BLaER1 treated with 17β-estradiol and CSF1 and Interleukin-3, amounts not matched to agents 10 nM and 100 nM (cell line): ENCODE measurements around the gene ANKRD22.
A peak's percentile ranks its signal among the peaks of the same experiment; 100 is the strongest.

Source experiments
- H3K27ac ChIP-seq, 11 experiments: shearing (Covaris generic); formaldehyde crosslinking; 2 replicates each; pipeline ENCODE4 v1.8.1; 2022
- H3K27me3 ChIP-seq, 11 experiments: shearing (Covaris generic); formaldehyde crosslinking; 2 replicates each; pipeline ENCODE4 v1.8.1; 2022
- H3K36me3 ChIP-seq, 11 experiments: shearing (Covaris generic); formaldehyde crosslinking; 2 replicates each; pipeline ENCODE4 v1.8.1; 2022
- H3K4me1 ChIP-seq, 10 experiments: shearing (Covaris generic); formaldehyde crosslinking; 2 replicates each; pipeline ENCODE4 v1.8.1; 2022
- H3K4me2 ChIP-seq, 11 experiments: shearing (Covaris generic); formaldehyde crosslinking; 2 replicates each; pipeline ENCODE4 v1.8.1; 2022
- H3K4me3 ChIP-seq, 10 experiments: shearing (Covaris generic); formaldehyde crosslinking; 2 replicates each; pipeline ENCODE4 v1.8.1; 2022
- H3K9ac ChIP-seq, 11 experiments: shearing (Covaris generic); formaldehyde crosslinking; 2 replicates each; pipeline ENCODE4 v1.8.1; 2022
- H3K9me3 ChIP-seq, 11 experiments: shearing (Covaris generic); formaldehyde crosslinking; replicated peaks in 1 of 11; 2 replicates each; pipeline ENCODE4 v1.8.1; 2022
- H4K20me1 ChIP-seq, 11 experiments: shearing (Covaris generic); formaldehyde crosslinking; 2 replicates each; pipeline ENCODE4 v1.8.1; 2022
- Cebpa-rat ChIP-seq, 11 experiments: shearing (Covaris generic); IDR thresholded peaks; 2 replicates each; pipeline ENCODE4 v1.8.1; 2022

The ANKRD22 gene

DNA sequence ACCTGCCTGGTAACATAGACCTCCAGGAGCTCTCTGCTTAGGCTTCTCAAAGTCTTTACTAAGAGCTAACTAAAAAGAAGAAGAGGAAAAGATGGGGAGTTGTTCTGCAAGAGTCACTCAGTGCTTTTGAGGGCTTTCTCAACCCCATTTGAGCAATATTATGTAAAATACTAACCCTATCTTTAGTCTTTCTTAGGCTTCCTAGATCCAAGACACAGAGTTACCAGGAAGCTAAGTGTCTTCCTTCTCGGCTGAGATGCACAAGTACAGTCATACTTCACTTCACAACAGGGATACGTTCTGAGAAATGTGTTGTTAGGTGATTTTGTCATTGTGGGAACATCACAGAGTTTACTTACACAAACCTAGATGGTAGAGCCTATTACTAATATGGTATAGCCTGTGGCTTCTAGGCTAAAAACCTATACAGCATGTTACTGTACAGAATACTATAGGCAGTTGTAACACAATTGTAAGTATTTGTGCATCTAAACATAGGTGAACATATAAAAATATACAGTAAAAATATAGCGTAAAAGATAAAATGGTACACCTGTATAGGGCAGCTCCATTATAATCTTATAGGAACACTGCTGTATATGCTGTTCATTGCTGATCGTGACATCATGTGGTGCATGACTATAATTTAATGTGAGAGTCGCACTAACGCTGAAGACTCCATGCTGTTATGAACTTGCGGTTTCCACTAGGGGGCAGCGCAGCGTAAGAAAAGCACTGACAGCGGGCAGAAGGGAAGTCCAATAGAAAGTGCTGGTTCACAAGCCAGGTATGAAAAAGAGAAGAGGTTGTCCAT lies 16.3 kb downstream of the ANKRD22 start:
- no peak overlapping the region for H3K27ac ChIP-seq
- H3K4me2 ChIP-seq: peak overlapping the region in 2 of 11 experiments; percentile 3; a peak in 1 of 22 replicates
- no peak overlapping the region for H3K9ac ChIP-seq
- no peaks in the 10 kb centered on the region for H3K9me3 ChIP-seq
- TF ChIP-seq Cebpa-rat (IDR thresholded peaks at IDR 0.05): no peak
- H3K4me1 ChIP-seq: peaks cover 6 to 41% (median 15%) of the 10 kb centered on the region in 10 experiments; a peak in 16 of 20 replicates
- peaks cover 0 to 15% (median 0%) of the 10 kb centered on the region in 11 experiments; a peak in 4 of 22 replicates for H3K36me3 ChIP-seq
- peaks cover 0 to 14% (median 7%) of the 10 kb centered on the region in 11 experiments; a peak in 12 of 22 replicates for H3K27me3 ChIP-seq
- no peak overlapping the region for H3K4me3 ChIP-seq
- peaks cover 0 to 21% (median 0%) of the 10 kb centered on the region in 11 experiments; a peak in 2 of 22 replicates for H4K20me1 ChIP-seq

DNA sequence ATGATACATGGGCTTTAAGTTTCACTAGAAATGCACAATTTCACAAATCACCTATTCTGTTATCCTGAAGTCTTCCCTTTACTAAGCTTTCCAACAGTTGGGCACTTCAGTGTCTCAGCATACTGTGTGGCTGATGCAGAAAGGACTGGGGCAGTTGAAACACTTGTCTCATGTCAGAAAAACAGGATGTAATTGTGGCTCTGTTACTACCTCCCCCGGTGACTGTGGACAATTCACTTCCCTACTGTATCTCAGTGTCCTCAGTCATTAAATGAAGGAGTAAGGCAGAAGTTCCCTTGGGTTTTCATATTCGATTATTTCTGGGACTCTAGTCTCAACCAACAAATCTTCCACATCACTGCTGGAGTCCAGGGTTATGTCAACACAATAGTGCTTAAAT lies 17.9 kb downstream of the ANKRD22 start:
- Histone ChIP-seq H3K9ac (no peak overlapping the region), H3K4me3 (no peak overlapping the region), H3K27me3 (peaks cover 0 to 14% (median 7%) of the 10 kb centered on the region in 11 experiments; a peak in 12 of 22 replicates), H3K27ac (no peak overlapping the region), H3K9me3 (no peaks in the 10 kb centered on the region), H3K36me3 (peaks cover 0 to 24% (median 0%) of the 10 kb centered on the region in 11 experiments; a peak in 4 of 22 replicates), H4K20me1 (peaks cover 0 to 21% (median 0%) of the 10 kb centered on the region in 11 experiments; a peak in 2 of 22 replicates), H3K4me1 (peaks cover 6 to 35% (median 20%) of the 10 kb centered on the region in 10 experiments; a peak in 17 of 20 replicates), H3K4me2 (peak overlapping the region in 7 of 11 experiments; percentile 3 to 52 (median 22); a peak in 7 of 22 replicates)
- TF ChIP-seq Cebpa-rat (IDR thresholded peaks at IDR 0.05): no peak

DNA sequence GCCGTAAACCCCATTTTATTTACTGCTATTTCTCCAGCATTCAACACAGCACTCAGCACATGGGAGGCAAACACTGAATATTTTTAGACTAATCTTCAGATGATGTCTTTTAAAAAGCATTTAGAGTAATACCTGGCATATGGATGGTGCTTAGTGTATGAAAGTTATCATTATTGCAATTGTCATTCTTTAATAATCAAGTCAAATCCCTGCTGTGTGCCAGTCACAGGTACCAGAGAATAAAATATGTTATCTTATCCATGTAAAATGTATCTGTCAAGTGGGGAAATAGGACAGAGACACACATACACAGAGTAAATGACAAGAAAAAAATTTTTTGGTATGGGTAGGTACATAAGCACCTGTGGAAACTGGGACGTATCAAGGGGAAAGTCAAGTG lies 18.5 kb downstream of the ANKRD22 start:
- Histone ChIP-seq H3K9me3 (no peaks in the 10 kb centered on the region), H3K4me1 (peaks cover 6 to 38% (median 22%) of the 10 kb centered on the region in 10 experiments; a peak in 17 of 20 replicates), H3K27ac (no peak overlapping the region), H3K4me3 (no peak overlapping the region), H3K27me3 (peaks cover 0 to 14% (median 7%) of the 10 kb centered on the region in 11 experiments; a peak in 12 of 22 replicates), H3K36me3 (peaks cover 0 to 30% (median 0%) of the 10 kb centered on the region in 11 experiments; a peak in 4 of 22 replicates), H4K20me1 (peaks cover 0 to 21% (median 0%) of the 10 kb centered on the region in 11 experiments; a peak in 2 of 22 replicates), H3K9ac (no peak overlapping the region), H3K4me2 (peak overlapping the region in 3 of 11 experiments; percentile 16 to 33 (median 28); a peak in 2 of 22 replicates)
- TF ChIP-seq Cebpa-rat (IDR thresholded peaks at IDR 0.05): no peak

DNA sequence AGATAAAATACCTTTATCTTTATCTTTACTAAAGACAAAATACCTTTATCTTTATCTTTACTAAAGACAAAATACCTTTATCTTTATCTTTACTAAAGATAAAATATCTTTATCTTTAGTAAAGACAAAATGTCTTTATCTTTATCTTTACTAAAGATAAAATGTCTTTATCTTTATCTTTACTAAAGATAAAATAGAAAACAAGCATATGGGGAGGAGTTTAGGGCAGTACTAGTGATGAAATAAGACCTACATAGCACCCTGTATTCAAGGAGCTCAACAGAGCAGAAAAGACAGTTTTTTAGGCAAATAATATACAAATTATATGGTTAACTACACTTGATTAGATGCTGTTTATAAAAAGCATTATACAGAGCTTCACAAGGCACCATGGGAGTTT lies 19.3 kb downstream of the ANKRD22 start:
- Histone ChIP-seq H3K4me2 (no peak overlapping the region), H3K4me3 (no peak overlapping the region), H3K4me1 (peaks cover 6 to 38% (median 22%) of the 10 kb centered on the region in 10 experiments; a peak in 17 of 20 replicates), H3K27ac (no peak overlapping the region), H3K9me3 (no peaks in the 10 kb centered on the region), H4K20me1 (peaks cover 0 to 21% (median 0%) of the 10 kb centered on the region in 11 experiments; a peak in 2 of 22 replicates), H3K36me3 (peaks cover 0 to 30% (median 0%) of the 10 kb centered on the region in 11 experiments; a peak in 4 of 22 replicates), H3K9ac (no peak overlapping the region), H3K27me3 (peaks cover 0 to 14% (median 7%) of the 10 kb centered on the region in 11 experiments; a peak in 12 of 22 replicates)
- no peak for TF ChIP-seq Cebpa-rat (IDR thresholded peaks at IDR 0.05)

DNA sequence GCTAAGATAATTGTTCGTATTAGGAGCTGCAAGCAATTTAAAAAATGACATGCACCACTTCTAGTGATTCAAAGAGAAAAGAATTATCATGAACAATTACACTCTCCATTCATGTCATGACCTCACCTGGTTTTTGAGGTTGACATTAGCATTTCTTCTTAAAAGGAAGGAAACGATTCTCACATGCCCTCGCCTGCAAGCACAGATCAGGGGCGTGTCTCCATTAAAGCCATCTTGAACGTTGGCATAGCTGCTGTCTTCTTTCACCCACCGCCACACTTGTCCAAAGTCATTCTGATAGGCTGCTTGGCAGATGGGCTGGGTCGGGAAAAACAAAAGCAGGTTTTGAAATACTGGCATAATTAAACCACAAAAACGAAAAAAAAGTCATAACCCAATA lies 19.9 kb downstream of the ANKRD22 start:
- Histone ChIP-seq H4K20me1 (peaks cover 0 to 21% (median 0%) of the 10 kb centered on the region in 11 experiments; a peak in 2 of 22 replicates), H3K4me3 (no peak overlapping the region), H3K9me3 (no peaks in the 10 kb centered on the region), H3K4me2 (no peak overlapping the region), H3K27ac (no peak overlapping the region), H3K36me3 (peaks cover 0 to 34% (median 0%) of the 10 kb centered on the region in 11 experiments; a peak in 4 of 22 replicates), H3K27me3 (peaks cover 0 to 14% (median 7%) of the 10 kb centered on the region in 11 experiments; a peak in 12 of 22 replicates), H3K9ac (no peak overlapping the region), H3K4me1 (peaks cover 6 to 38% (median 21%) of the 10 kb centered on the region in 10 experiments; a peak in 17 of 20 replicates)
- no peak for TF ChIP-seq Cebpa-rat (IDR thresholded peaks at IDR 0.05)

DNA sequence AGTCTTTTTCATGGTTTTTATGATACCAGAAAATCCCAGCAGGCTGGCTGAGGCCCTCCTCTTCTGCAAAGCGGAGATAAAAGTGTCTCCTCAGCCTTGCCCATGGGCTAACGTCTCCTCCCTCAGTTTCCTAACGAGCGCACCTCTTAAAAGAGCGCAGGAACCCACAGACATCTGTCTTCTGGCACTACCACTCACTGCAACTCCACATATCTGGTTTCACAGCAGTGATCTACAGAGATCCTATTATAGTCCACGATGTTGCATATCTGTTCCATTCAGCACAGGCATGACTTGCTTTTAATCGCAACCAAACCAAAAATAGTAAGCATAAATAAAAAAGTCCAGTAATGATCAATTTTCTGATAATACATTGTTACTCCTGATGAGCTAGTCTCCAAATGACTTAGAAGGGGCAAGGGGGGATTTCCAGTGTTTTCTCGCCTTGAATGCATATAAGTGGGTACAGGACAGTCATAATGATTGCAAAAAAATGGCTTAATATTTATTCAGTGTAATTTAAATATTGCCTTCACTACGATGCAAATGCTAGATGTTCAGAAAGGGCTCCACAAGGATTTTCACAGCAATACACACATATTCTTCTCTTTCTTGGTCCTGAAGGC lies 20.9 kb downstream of the ANKRD22 start:
- Histone ChIP-seq H3K9ac (no peak overlapping the region), H3K9me3 (no peaks in the 10 kb centered on the region), H3K4me1 (peaks cover 6 to 38% (median 17%) of the 10 kb centered on the region in 10 experiments; a peak in 17 of 20 replicates), H3K27me3 (peaks cover 0 to 14% (median 7%) of the 10 kb centered on the region in 11 experiments; a peak in 12 of 22 replicates), H3K36me3 (peaks cover 0 to 40% (median 0%) of the 10 kb centered on the region in 11 experiments; a peak in 4 of 22 replicates), H3K27ac (no peak overlapping the region), H3K4me2 (peak overlapping the region in 8 of 11 experiments; percentile 22 to 69 (median 42); a peak in 13 of 22 replicates), H3K4me3 (no peak overlapping the region), H4K20me1 (peaks cover 0 to 21% (median 0%) of the 10 kb centered on the region in 11 experiments; a peak in 2 of 22 replicates)
- no peak for TF ChIP-seq Cebpa-rat (IDR thresholded peaks at IDR 0.05)

DNA sequence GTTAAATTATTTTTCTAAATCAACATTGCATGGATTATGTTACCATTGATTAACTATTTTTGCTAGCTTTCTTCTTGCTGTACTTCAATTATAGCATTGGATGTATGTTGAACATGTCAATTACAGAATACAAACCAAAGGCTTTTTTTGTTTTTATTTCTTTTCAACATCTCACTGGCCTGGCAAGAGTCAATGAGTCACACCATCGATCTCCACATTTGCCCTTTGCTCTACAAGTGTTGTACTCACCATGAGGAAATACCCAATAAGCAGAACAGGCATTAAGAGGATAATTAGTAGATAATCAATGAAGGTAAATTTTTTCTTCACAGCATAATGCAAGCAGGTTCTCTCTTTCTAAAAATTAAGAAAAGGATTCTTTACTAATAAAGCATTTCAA lies 23.3 kb downstream of the ANKRD22 start:
- H3K4me1 ChIP-seq: peaks cover 0 to 31% (median 10%) of the 10 kb centered on the region in 10 experiments; a peak in 15 of 20 replicates
- H3K9ac ChIP-seq: no peak overlapping the region
- peaks cover 0 to 14% (median 7%) of the 10 kb centered on the region in 11 experiments; a peak in 12 of 22 replicates for H3K27me3 ChIP-seq
- H3K9me3 ChIP-seq: no peaks in the 10 kb centered on the region
- TF ChIP-seq Cebpa-rat (IDR thresholded peaks at IDR 0.05): no peak
- H3K4me3 ChIP-seq: no peak overlapping the region
- H3K36me3 ChIP-seq: peaks cover 0 to 48% (median 0%) of the 10 kb centered on the region in 11 experiments; a peak in 4 of 22 replicates
- H4K20me1 ChIP-seq: peaks cover 0 to 8% (median 0%) of the 10 kb centered on the region in 11 experiments; a peak in 2 of 22 replicates
- H3K4me2 ChIP-seq: peak overlapping the region in 6 of 11 experiments; percentile 22 to 50 (median 44); a peak in 7 of 22 replicates
- H3K27ac ChIP-seq: no peak overlapping the region

DNA sequence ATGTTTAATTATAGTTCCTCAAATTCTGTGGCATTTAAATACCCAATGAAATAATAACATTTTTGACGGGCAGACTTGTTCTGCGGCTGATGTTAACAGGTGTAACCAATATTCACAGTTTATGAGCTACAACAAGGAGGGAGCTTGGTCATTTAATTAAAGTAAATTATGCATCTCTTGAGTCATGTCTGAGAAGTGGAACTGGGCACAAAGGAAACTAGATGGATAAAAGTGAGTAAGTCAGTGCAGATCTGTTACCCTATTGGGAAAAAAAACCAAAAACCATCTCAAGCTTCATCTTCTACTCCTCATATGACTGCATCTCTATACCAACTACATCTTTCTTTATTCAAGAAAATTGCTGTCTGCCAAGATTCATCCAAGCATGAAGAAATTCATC lies 24.0 kb downstream of the ANKRD22 start:
- no peak overlapping the region for H3K4me2 ChIP-seq
- H3K9ac ChIP-seq: no peak overlapping the region
- H3K9me3 ChIP-seq: no peaks in the 10 kb centered on the region
- TF ChIP-seq Cebpa-rat (IDR thresholded peaks at IDR 0.05): no peak
- peaks cover 0 to 2% (median 0%) of the 10 kb centered on the region in 11 experiments; a peak in 1 of 22 replicates for H4K20me1 ChIP-seq
- H3K4me3 ChIP-seq: no peak overlapping the region
- H3K4me1 ChIP-seq: peaks cover 0 to 29% (median 9%) of the 10 kb centered on the region in 10 experiments; a peak in 13 of 20 replicates
- peaks cover 0 to 54% (median 0%) of the 10 kb centered on the region in 11 experiments; a peak in 4 of 22 replicates for H3K36me3 ChIP-seq
- H3K27ac ChIP-seq: no peak overlapping the region
- H3K27me3 ChIP-seq: peaks cover 0 to 14% (median 7%) of the 10 kb centered on the region in 11 experiments; a peak in 12 of 22 replicates
